ENCODE results near the gene SMAD6.

- TF ChIP-seq CTCF (conservative IDR thresholded peaks at IDR 0.05; ENCODE audit: low read depth, low read length): peak; percentile 69
- no peak for TF ChIP-seq EZH2 (IDR thresholded peaks at IDR 0.05; ENCODE audit: low read length, unreplicated experiment)
These were observed 87.3 kb downstream of the SMAD6 start for GRCh38 chr15:66789029-66790025.
